ENCODE data around the gene IL1RAPL2. TPM values are rescaled to one million over a fixed set of nuclear protein-coding genes. Genes with fewer than 3 reads are reported as not detected.

The IL1RAPL2 gene
- total RNA-seq, 1 donor from 2014 or later: not detected

DNA sequence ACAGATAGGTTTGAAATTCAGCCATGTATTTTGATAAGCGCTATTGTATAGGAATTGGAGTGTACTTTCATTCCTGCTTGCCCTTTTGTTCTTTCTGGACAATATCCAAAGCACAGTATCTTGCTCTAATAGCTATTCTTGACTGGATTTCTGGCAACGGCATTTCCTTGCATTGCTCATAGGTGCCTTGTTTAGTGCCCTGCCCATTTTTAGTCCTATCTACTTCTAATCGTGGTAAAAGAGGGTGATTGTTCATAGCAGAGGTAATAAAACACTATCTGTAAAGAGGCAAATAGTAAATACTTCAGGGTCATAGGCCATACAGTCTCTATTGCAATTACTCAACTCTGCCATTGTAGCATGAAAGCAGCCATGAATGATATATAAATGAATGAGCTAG lies 155.9 kb downstream of the IL1RAPL2 start:
- no peaks in the 10 kb centered on the region for H4K20me1 ChIP-seq (ENCODE audit: low read depth)
- H3K27ac Mint-ChIP-seq: no peak overlapping the region
- H3K4me3 Mint-ChIP-seq: no peak overlapping the region
- no peak overlapping the region for H3K27ac ChIP-seq
- H3K9me3 Mint-ChIP-seq: peaks cover 4% of the 10 kb centered on the region
- no peaks in the 10 kb centered on the region for H3K36me3 Mint-ChIP-seq
- H3K9me3 ChIP-seq (ENCODE audit: low read depth): no peaks in the 10 kb centered on the region
- no peak for DNase-seq (ENCODE audit: low spot score)
- H3K79me2 ChIP-seq (ENCODE audit: low read depth): no peaks in the 10 kb centered on the region
- no peak overlapping the region for H3K4me3 ChIP-seq
- H3K36me3 ChIP-seq: no peaks in the 10 kb centered on the region
- H3K4me1 Mint-ChIP-seq: no peaks in the 10 kb centered on the region
- no peaks in the 10 kb centered on the region for H3K27me3 ChIP-seq
- no peak for TF ChIP-seq EZH2phosphoT487 (IDR thresholded peaks at IDR 0.05)
- TF ChIP-seq EZH2 (IDR thresholded peaks at IDR 0.05): no peak
- TF ChIP-seq, protein P1, sequence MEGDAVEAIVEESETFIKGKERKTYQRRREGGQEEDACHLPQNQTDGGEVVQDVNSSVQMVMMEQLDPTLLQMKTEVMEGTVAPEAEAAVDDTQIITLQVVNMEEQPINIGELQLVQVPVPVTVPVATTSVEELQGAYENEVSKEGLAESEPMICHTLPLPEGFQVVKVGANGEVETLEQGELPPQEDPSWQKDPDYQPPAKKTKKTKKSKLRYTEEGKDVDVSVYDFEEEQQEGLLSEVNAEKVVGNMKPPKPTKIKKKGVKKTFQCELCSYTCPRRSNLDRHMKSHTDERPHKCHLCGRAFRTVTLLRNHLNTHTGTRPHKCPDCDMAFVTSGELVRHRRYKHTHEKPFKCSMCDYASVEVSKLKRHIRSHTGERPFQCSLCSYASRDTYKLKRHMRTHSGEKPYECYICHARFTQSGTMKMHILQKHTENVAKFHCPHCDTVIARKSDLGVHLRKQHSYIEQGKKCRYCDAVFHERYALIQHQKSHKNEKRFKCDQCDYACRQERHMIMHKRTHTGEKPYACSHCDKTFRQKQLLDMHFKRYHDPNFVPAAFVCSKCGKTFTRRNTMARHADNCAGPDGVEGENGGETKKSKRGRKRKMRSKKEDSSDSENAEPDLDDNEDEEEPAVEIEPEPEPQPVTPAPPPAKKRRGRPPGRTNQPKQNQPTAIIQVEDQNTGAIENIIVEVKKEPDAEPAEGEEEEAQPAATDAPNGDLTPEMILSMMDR (IDR thresholded peaks at IDR 0.05): no peak
- H3K4me1 ChIP-seq: no peaks in the 10 kb centered on the region
- no peak overlapping the region for H3K9ac ChIP-seq
- H3F3A ChIP-seq (ENCODE audit: low read depth): no peaks in the 10 kb centered on the region
- H3K27me3 Mint-ChIP-seq (ENCODE audit: insufficient read depth, low read depth): peaks cover 2% of the 10 kb centered on the region
- no peak overlapping the region for H3K4me2 ChIP-seq
- H2AFZ ChIP-seq (replicated peaks): no peak overlapping the region

DNA sequence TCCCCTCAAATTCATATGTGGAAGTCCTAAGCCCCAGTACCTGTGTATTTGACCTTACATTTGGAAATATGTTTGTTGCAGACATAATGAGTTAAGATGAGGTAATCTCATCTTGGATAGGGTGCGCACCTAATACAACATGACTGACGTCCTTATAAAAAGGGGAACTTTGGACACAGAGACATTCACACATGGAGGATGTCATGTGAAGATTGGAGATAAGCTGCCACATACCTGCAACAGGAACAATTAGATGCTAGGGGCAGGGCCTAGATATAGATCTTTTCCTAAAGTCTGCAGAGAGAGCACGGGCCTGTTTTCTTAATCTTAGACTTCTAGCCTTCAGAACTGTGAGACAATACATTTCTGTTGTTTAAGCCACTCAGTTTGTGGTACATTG lies 162.5 kb downstream of the IL1RAPL2 start:
- no peaks in the 10 kb centered on the region for H3K4me1 ChIP-seq
- Mint-ChIP-seq H3K4me1 (no peaks in the 10 kb centered on the region), H3K27me3 (ENCODE audit: insufficient read depth, low read depth) (no peaks in the 10 kb centered on the region), H3K4me3 (no peak overlapping the region), H3K27ac (no peak overlapping the region), H3K9me3 (peaks cover 2% of the 10 kb centered on the region), H3K36me3 (no peaks in the 10 kb centered on the region)
- H3K4me2 ChIP-seq: no peak overlapping the region
- no peak overlapping the region for H3K9ac ChIP-seq
- H3K27ac ChIP-seq: no peak overlapping the region
- H3K27me3 ChIP-seq: no peaks in the 10 kb centered on the region
- H4K20me1 ChIP-seq (ENCODE audit: low read depth): no peaks in the 10 kb centered on the region
- no peak overlapping the region for H2AFZ ChIP-seq (replicated peaks)
- DNase-seq (ENCODE audit: low spot score): no peak
- H3K79me2 ChIP-seq (ENCODE audit: low read depth): no peaks in the 10 kb centered on the region
- H3K9me3 ChIP-seq (ENCODE audit: low read depth): no peaks in the 10 kb centered on the region
- no peaks in the 10 kb centered on the region for H3K36me3 ChIP-seq
- no peak overlapping the region for H3K4me3 ChIP-seq
- TF ChIP-seq EZH2phosphoT487 (IDR thresholded peaks at IDR 0.05) (no peak), EZH2 (IDR thresholded peaks at IDR 0.05) (no peak)
- TF ChIP-seq, protein P1 (IDR thresholded peaks at IDR 0.05): no peak
- H3F3A ChIP-seq (ENCODE audit: low read depth): no peaks in the 10 kb centered on the region

DNA sequence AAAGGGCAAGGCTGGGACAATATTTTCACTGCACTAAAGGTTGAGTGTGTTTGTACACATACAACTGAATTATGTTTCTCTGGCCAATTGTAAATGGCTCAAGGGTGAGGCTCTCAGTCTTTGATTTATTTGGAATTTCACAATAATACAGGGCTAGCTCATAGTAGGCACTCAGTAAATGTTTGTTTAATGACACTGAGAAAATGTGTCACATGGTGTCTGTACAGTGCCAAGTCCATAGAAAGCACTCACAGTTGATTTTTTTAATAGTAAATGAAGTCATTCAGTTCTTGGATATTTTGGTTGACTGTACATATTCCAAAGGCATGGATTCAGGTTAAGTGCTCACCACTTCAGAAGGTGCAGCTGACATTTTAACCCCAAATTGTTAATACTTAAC lies 176.4 kb downstream of the IL1RAPL2 start:
- Mint-ChIP-seq H3K27me3 (ENCODE audit: insufficient read depth, low read depth) (peaks cover under 1% of the 10 kb centered on the region), H3K4me3 (no peak overlapping the region)
- no peak for DNase-seq (ENCODE audit: low spot score)

More for the DNA sequence above, 176.4 kb downstream of the IL1RAPL2 start:
- Mint-ChIP-seq H3K36me3 (no peaks in the 10 kb centered on the region), H3K4me1 (peaks cover 36% of the 10 kb centered on the region), H3K9me3 (no peaks in the 10 kb centered on the region), H3K27ac (no peak overlapping the region)
- H3K79me2 ChIP-seq (ENCODE audit: low read depth): no peaks in the 10 kb centered on the region
- H3K4me1 ChIP-seq: peaks cover 28% of the 10 kb centered on the region
- H3F3A ChIP-seq (ENCODE audit: low read depth): no peaks in the 10 kb centered on the region
- H3K27ac ChIP-seq: no peak overlapping the region
- H4K20me1 ChIP-seq (ENCODE audit: low read depth): no peaks in the 10 kb centered on the region
- no peak overlapping the region for H3K4me3 ChIP-seq
- H3K36me3 ChIP-seq: no peaks in the 10 kb centered on the region
- H2AFZ ChIP-seq (replicated peaks): no peak overlapping the region
- TF ChIP-seq EZH2phosphoT487 (IDR thresholded peaks at IDR 0.05) (no peak), EZH2 (IDR thresholded peaks at IDR 0.05) (no peak)
- TF ChIP-seq, protein P1 (IDR thresholded peaks at IDR 0.05): no peak
- no peaks in the 10 kb centered on the region for H3K27me3 ChIP-seq
- no peak overlapping the region for H3K4me2 ChIP-seq
- H3K9me3 ChIP-seq (ENCODE audit: low read depth): no peaks in the 10 kb centered on the region
- no peak overlapping the region for H3K9ac ChIP-seq

Data from neural progenitor cell (in vitro differentiated cells).